Esophagus squamous epithelium (tissue), 5 donors: ENCODE measurements around the gene XRCC4. TPM values are rescaled to one million over a fixed set of nuclear protein-coding genes. Genes with fewer than 3 reads are reported as not detected.

ENCODE experiments used
- DNase-seq: peaks from one replicate; lab custom pipeline; 2025; lab: John Stamatoyannopoulos, UW
- H3K27ac ChIP-seq, 4 donors: fragments of 200-600 bp; sonication (generic); one replicate each; pipeline ENCODE4 v1.5.1; 2016 to 2019; ENCODE audit warnings: mild to moderate bottlenecking in 1 of 4
- H3K27me3 ChIP-seq, 4 donors: fragments of 200-600 bp; sonication (generic); 1 replicate in 3 of 4; 2 replicates in 1 of 4; pipeline versions ENCODE4 v1.5.1 to v1.6.0; 2017 to 2021; ENCODE audit warnings: antibody characterized with exemption in 1 of 4
- H3K36me3 ChIP-seq, 3 donors: fragments of 200-600 bp; sonication (generic); one replicate each; pipeline ENCODE4 v1.5.1; 2016 to 2019
- H3K4me1 ChIP-seq, 3 donors: fragments of 200-600 bp; sonication (generic); one replicate each; pipeline ENCODE4 v1.5.1; 2017 to 2019
- H3K4me3 ChIP-seq, 4 donors: fragments of 200-600 bp; sonication (generic); 1 replicate in 3 of 4; 2 replicates in 1 of 4; pipeline ENCODE4 v1.5.1; 2016 to 2019; ENCODE audit warnings: mild to moderate bottlenecking in 2 of 4, moderate library complexity in 1 of 4
- H3K9me3 ChIP-seq, 3 donors: fragments of 200-600 bp; sonication (generic); one replicate each; pipeline ENCODE4 v1.5.1; 2016 to 2019
- CTCF ChIP-seq, 6 experiments: fragments of 450-650 bp in 4 of 6; fragments of 200-600 bp in 2 of 6; sonication (generic) in 2 of 6; IDR thresholded peaks; one replicate each; pipeline ENCODE4 v1.5.1; 2016 to 2019; ENCODE audit warnings: antibody characterized with exemption in 6 of 6, mild to moderate bottlenecking in 4 of 6, moderate library complexity in 4 of 6
- POLR2A ChIP-seq, 4 donors: fragments of 450-650 bp; IDR thresholded peaks; one replicate each; pipeline ENCODE4 v1.6.1; 2017; ENCODE audit warnings: antibody characterized with exemption in 4 of 4, mild to moderate bottlenecking in 4 of 4, moderate library complexity in 3 of 4
- WGBS, 2 donors: methylation state at CpG; one replicate each; pipeline ENCODE4 v1.1.5; 2018; 5-methylcytosine and 5-hydroxymethylcytosine counted together
- intact Hi-C: fragments of 100-400 bp; cut with DNase I; formaldehyde crosslinking; loops from one replicate; pipeline ENCODE4 v1.15.0; 2022
- total RNA-seq, 4 donors: library from RNA; depleted of rRNA; stranded (reverse); fragments of >200 nt; gene quantifications; one replicate each; pipeline ENCODE4 v1.1.0, GENCODE V29; 2016
- donor health status: DM: yes; HTN: yes; CAD: no.

The XRCC4 gene
- total RNA-seq, 4 donors from 2014 or later, result 2.9 to 10.3 (median 7.4) TPM

GRCh38 chr5:83364312-83365299 is 287.3 kb downstream of the XRCC4 start:
- Histone ChIP-seq H3K4me3 (no peak overlapping the region), H3K36me3 (no peaks in the 10 kb centered on the region), H3K9me3 (peaks cover 0 to 7% (median 0%) of the 10 kb centered on the region in 3 donors), H3K4me1 (no peaks in the 10 kb centered on the region), H3K27me3 (no peaks in the 10 kb centered on the region), H3K27ac (no peak overlapping the region)
- 63 to 85% methylated on average over 8 of the region's 8 CpGs for WGBS, 2 donors
- no peak for DNase-seq
- intact Hi-C loops, result no loop called here
- TF ChIP-seq CTCF (IDR thresholded peaks at IDR 0.05) (no peak), POLR2A (IDR thresholded peaks at IDR 0.05) (no peak)

- TF ChIP-seq CTCF (IDR thresholded peaks at IDR 0.05) (no peak), POLR2A (IDR thresholded peaks at IDR 0.05) (no peak)
- Histone ChIP-seq H3K4me3 (no peak overlapping the region), H3K4me1 (no peaks in the 10 kb centered on the region), H3K27me3 (no peaks in the 10 kb centered on the region), H3K27ac (peak overlapping the region in 1 of 4 donors; percentile 64), H3K9me3 (no peaks in the 10 kb centered on the region), H3K36me3 (no peaks in the 10 kb centered on the region)
- intact Hi-C loops, result no loop called here
- 55 to 72% methylated on average over 5 of the region's 5 CpGs for WGBS, 2 donors
- DNase-seq, result no peak
Observed at GRCh38 chr5:83368319-83368718, 291.0 kb downstream of the XRCC4 start.

- H3K27ac ChIP-seq, result peak overlapping the region in 1 of 4 donors; percentile 64
- H3K4me3 ChIP-seq, result no peak overlapping the region
- no peaks in the 10 kb centered on the region for H3K36me3 ChIP-seq
- intact Hi-C loops, result no loop called here
- 52% methylated on average over 3 of the region's 3 CpGs for WGBS, 2 donors
- no peaks in the 10 kb centered on the region for H3K9me3 ChIP-seq
- DNase-seq, result no peak
- TF ChIP-seq CTCF (IDR thresholded peaks at IDR 0.05) (no peak), POLR2A (IDR thresholded peaks at IDR 0.05) (no peak)
- H3K27me3 ChIP-seq, result no peaks in the 10 kb centered on the region
- H3K4me1 ChIP-seq, result no peaks in the 10 kb centered on the region
Observed at GRCh38 chr5:83368835-83369234, 291.5 kb downstream of the XRCC4 start.

GRCh38 chr5:83370957-83371356 is 293.6 kb downstream of the XRCC4 start:
- 50 to 73% methylated on average over 1 of the region's 1 CpG for WGBS, 2 donors
- no peaks in the 10 kb centered on the region for H3K36me3 ChIP-seq
- no peak for DNase-seq

More at GRCh38 chr5:83370957-83371356, 293.6 kb downstream of the XRCC4 start:
- Histone ChIP-seq H3K27ac (no peak overlapping the region), H3K4me3 (no peak overlapping the region), H3K27me3 (no peaks in the 10 kb centered on the region), H3K4me1 (no peaks in the 10 kb centered on the region), H3K9me3 (no peaks in the 10 kb centered on the region)
- intact Hi-C loops, result no loop called here
- TF ChIP-seq POLR2A (IDR thresholded peaks at IDR 0.05) (no peak), CTCF (IDR thresholded peaks at IDR 0.05) (no peak)
